Measurements from ENCODE around the gene FAN1. TPM values are rescaled to one million over a fixed set of nuclear protein-coding genes. Genes with fewer than 3 reads are reported as not detected.
A peak's percentile ranks its signal among the peaks of the same experiment; 100 is the strongest.

FAN1 gene
- total and polyA plus RNA-seq, 2 of the 13 experiments (the other 11 are each of a cell fraction or from before 2014, with no cell fraction given) = 10.8 to 20.1 TPM

GRCh38 chr15:30991255-30992235 lies 87.8 kb downstream of the FAN1 start, which contains the start of gene MTMR10 (continued):
- TF ChIP-seq BHLHE40 (IDR thresholded peaks at IDR 0.05; ENCODE audit: low read length) = peak; percentile 33; the same call in 1 of the 2 replicates
- TF ChIP-seq PBX3 (CRISPR knock-in tag; IDR thresholded peaks at IDR 0.05; ENCODE audit: borderline replicate concordance) = no peak
- peak; percentile 75 for TF ChIP-seq TMF1 (CRISPR knock-in tag; IDR thresholded peaks at IDR 0.05; ENCODE audit: low read depth)
- TF ChIP-seq HOXA7 (CRISPR knock-in tag; IDR thresholded peaks at IDR 0.05) = no peak
- TF ChIP-seq ELK4 (CRISPR knock-in tag; IDR thresholded peaks at IDR 0.05; ENCODE audit: borderline replicate concordance) = no peak
- TF ChIP-seq POGK (CRISPR knock-in tag; conservative IDR thresholded peaks at IDR 0.05) = 0 out of 2 replicates have a peak, but pooled peaks have one; percentile 49
- peak; percentile 13; the same call in 1 of the 2 replicates for TF ChIP-seq ZNF280B (CRISPR knock-in tag; IDR thresholded peaks at IDR 0.05; ENCODE audit: borderline replicate concordance)
- TF ChIP-seq ZFP36L1 (CRISPR knock-in tag; IDR thresholded peaks at IDR 0.05) = peak; percentile 52; the same call in 1 of the 2 replicates
- TF ChIP-seq ZNF20 (CRISPR knock-in tag; IDR thresholded peaks at IDR 0.05) = no peak
- no peak for TF ChIP-seq AFF4 (CRISPR knock-in tag; IDR thresholded peaks at IDR 0.05)
- TF ChIP-seq KLF6 (CRISPR knock-in tag; IDR thresholded peaks at IDR 0.05) = no peak; the same call in 1 of the 2 replicates
- no peak for TF ChIP-seq PHF5A (CRISPR knock-in tag; IDR thresholded peaks at IDR 0.05; ENCODE audit: low read depth, unreplicated experiment)
- TF ChIP-seq ZNF333 (CRISPR knock-in tag; IDR thresholded peaks at IDR 0.05; ENCODE audit: borderline replicate concordance) = no peak; the same call in 1 of the 2 replicates
- peak; percentile 96 for TF ChIP-seq RBFOX2 (IDR thresholded peaks at IDR 0.05; ENCODE audit: low read depth, low read length)
- TF ChIP-seq PRPF4 (IDR thresholded peaks at IDR 0.05; ENCODE audit: low read depth, low read length, poor library complexity, severe bottlenecking) = no peak
- TF ChIP-seq POLR2AphosphoS5 (IDR thresholded peaks at IDR 0.05; ENCODE audit: low read depth, low read length) = peak; percentile 74
- 0 out of 2 replicates have a peak, but pooled peaks have one; percentile 20 for TF ChIP-seq ZNF232 (CRISPR knock-in tag; IDR thresholded peaks at IDR 0.05; ENCODE audit: borderline replicate concordance)
- TF ChIP-seq SMAD3 (CRISPR knock-in tag; IDR thresholded peaks at IDR 0.05) = no peak
